Colonic mucosa (tissue), 4 donors: ENCODE data around the gene DOCK9. TPM values are rescaled to one million over a fixed set of nuclear protein-coding genes. Genes with fewer than 3 reads are reported as not detected.

Experiments used
- DNase-seq: peaks from one replicate; pipeline ENCODE4 v3.0.0-alpha.2; 2020
- H3K27ac ChIP-seq: fragments of 200-600 bp; one replicate; pipeline ENCODE4 v1.8.0; 2021
- H3K27me3 ChIP-seq: fragments of 200-600 bp; one replicate; pipeline ENCODE4 v1.8.0; 2021
- H3K36me3 ChIP-seq: fragments of 200-600 bp; one replicate; pipeline ENCODE4 v1.8.0; 2021
- H3K4me1 ChIP-seq: fragments of 200-600 bp; one replicate; pipeline ENCODE4 v1.8.0; 2021; ENCODE audit warnings: mild to moderate bottlenecking
- H3K4me3 ChIP-seq: fragments of 200-600 bp; one replicate; pipeline ENCODE4 v1.8.0; 2021
- H3K9ac ChIP-seq, 2 donors: one replicate each; pipeline ENCODE4 v1.7.0; 2013; ENCODE audit warnings: control low read depth in 2 of 2, low read depth in 2 of 2, low read length in 2 of 2
- H3K9me3 ChIP-seq: fragments of 200-600 bp; one replicate; pipeline ENCODE4 v1.8.0; 2021
- CTCF ChIP-seq: fragments of 200-600 bp; IDR thresholded peaks from one replicate; pipeline ENCODE4 v1.8.0; 2022; ENCODE audit warnings: antibody characterized with exemption, mild to moderate bottlenecking
- intact Hi-C: fragments of 100-400 bp; cut with DNase I; formaldehyde crosslinking; loops from one replicate; pipeline ENCODE4 v1.14.1; 2022
- total RNA-seq, 2 donors: library from RNA; stranded (reverse); fragmentation: NEBNext Ultra II Directional in 1 of 2; extraction: Animal tissue kit (Norgen Biotek cat#: 25700) in 1 of 2; gene quantifications; one replicate each; pipeline ENCODE4 v1.2.1, GENCODE V29; 2021
- donor health status: healthy.
- donor health status: DM: no; HTN: no; CAD: no.
- donor health status: DM: no; HTN: no; CAD: no.

DOCK9 gene
- total RNA-seq, 2 donors from 2014 or later = 42.3 to 52.4 TPM

DNA sequence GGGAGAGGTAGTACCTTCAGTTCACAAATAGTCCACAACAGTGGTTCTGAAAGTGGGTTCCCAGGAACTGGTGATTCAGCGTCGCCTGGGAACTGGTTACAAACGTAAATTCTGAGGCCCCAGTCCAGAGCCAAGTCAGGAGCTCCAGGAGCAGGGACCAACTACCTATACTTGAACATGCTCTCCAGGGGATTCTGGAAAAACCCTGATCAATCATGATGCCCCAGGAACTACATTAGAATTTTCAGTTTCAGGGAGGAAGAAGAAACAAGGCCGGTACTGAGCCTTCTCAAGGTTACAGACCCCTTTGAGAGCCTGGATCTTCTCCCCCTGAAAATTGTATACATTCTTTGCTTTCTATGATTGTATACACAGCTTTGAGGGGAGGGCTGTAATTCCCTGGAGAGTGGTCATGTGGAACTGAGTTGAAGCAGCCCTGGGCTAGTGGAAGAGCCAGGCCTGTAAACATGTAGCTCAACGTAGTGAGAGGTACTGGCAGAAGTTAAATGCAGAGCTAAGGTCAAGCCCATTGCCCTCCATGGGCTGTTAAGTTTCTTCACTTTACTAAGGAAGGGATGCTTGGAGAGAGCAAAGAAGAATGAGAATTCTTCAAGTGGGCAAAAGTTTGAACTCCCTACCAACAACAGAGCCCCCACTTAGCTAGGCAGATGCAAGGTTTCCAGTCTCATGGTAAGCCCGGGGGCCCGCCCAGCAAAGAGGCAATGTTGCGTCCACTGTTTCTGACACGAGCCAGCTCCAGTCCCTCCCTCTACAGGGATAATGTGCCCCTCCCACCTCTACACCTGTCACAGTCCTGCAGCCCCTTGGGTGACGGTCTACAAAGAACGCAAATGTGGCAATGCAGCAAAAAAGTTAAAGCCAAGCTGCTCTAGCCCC is 17.0 kb downstream of the DOCK9 start:
- Histone ChIP-seq H3K4me3 (no peak overlapping the region), H3K27ac (no peak overlapping the region), H3K27me3 (no peaks in the 10 kb centered on the region), H3K4me1 (no peaks in the 10 kb centered on the region), H3K9ac (no peak overlapping the region), H3K36me3 (no peaks in the 10 kb centered on the region), H3K9me3 (no peaks in the 10 kb centered on the region)
- intact Hi-C loops = no loop called here
- TF ChIP-seq CTCF = no peak
- no peak for DNase-seq

DNA sequence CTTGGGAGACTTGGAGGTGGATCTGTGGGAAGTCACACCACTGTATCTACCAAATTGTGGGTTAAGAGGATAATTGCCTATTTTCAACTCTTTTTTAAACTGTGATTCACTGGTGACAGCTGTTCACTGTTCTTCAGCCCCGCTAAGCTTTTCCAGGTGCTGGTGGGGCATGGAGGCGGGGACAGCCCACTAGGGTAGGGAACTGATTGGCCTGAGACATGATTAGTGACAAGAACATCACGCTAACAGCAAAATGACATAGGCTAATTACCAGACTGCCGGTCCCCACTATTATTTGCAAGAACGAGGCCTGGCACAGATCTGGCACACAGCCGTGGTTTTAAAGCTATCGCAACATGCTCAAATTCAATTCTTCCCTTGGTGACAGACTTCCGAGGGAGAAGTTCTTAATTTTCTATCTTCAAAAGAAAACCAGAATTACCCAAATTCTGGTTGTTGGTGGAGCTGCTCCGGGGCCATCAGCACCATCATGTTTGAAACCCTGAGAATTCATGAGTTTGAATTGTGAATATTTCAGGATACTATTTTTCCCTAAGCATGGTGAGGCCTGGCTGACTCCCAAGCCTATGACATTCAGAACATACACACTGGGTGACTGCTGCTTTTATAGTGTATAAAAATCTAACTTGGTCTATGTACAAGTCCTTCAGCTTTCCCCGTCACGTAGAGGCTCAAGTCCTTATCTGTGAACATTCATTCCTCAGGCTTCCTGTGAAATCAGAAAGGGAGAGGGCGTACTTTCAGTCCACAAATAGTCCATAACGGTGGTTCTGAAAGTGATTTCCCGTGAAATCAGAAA is 17.9 kb downstream of the DOCK9 start:
- no peak for DNase-seq
- H3K36me3 ChIP-seq = no peaks in the 10 kb centered on the region
- no peaks in the 10 kb centered on the region for H3K27me3 ChIP-seq
- no peak for TF ChIP-seq CTCF
- no peak overlapping the region for H3K4me3 ChIP-seq
- H3K9ac ChIP-seq = no peak overlapping the region
- no peak overlapping the region for H3K27ac ChIP-seq
- no peaks in the 10 kb centered on the region for H3K9me3 ChIP-seq
- no peaks in the 10 kb centered on the region for H3K4me1 ChIP-seq
- intact Hi-C loops = no loop called here

- Histone ChIP-seq H3K4me3 (no peak overlapping the region), H3K27ac (no peak overlapping the region), H3K27me3 (no peaks in the 10 kb centered on the region), H3K4me1 (no peaks in the 10 kb centered on the region), H3K9me3 (no peaks in the 10 kb centered on the region), H3K9ac (no peak overlapping the region), H3K36me3 (no peaks in the 10 kb centered on the region)
- no peak for TF ChIP-seq CTCF
- intact Hi-C loops = no loop called here
- DNase-seq = peak; percentile 43
These were observed 18.6 kb downstream of the DOCK9 start for GRCh38 chr13:98959291-98959690.

DNA sequence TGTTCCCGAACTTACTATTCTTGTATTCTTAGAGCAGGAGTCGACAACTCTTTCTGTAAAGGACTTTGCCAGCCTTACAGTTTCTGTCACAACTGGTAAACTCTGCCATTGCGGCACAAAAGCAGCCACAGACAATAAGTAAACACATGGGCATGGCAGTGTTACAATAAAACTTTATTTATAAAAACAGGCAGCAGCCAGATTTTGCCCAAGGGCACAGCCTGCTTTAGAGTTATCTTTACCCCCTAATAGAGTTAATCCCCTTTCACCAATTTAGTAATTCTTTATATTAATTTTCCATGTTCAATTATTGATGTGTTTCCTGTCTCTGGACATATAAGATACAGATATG is 19.4 kb downstream of the DOCK9 start:
- no peak for DNase-seq
- Histone ChIP-seq H3K9me3 (no peaks in the 10 kb centered on the region), H3K27ac (no peak overlapping the region), H3K36me3 (no peaks in the 10 kb centered on the region), H3K4me1 (no peaks in the 10 kb centered on the region), H3K9ac (no peak overlapping the region), H3K27me3 (no peaks in the 10 kb centered on the region), H3K4me3 (no peak overlapping the region)
- no peak for TF ChIP-seq CTCF
- intact Hi-C loops = no loop called here

DNA sequence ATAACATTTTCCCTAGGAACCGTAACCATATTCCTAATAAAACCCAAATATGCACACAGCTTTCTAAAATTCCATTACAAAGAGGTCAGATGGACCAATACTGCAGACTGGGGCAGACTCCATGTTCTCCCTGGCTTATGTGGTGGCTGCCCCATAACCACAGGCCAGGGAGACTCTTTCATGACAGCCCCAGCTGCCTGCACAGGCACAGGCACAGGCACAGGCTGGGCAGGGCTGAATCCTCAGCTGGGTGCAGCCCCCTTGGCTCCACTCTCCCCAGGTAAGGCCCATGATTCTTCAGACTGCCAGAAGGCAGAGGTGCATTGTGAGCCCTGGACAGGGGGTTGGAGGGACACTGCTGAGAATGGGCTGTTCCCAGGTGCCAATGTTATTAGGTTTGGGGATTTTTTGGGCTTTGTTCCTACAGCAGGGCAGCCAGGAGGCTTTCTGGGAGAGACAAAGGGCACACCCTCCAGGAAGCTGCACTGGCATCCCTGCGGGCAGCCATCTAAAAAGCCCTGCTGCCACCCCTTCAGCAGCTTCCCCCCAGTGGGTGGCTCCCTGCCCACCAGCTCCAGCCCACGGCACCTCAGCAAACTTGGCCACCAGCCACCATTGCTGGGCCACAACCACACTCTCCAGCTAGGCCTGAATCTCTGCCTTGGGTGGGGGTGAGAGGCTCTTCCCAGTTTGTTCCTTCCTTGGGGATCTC is 20.0 kb downstream of the DOCK9 start:
- Histone ChIP-seq H3K4me1 (no peaks in the 10 kb centered on the region), H3K27me3 (no peaks in the 10 kb centered on the region), H3K9ac (no peak overlapping the region), H3K4me3 (no peak overlapping the region), H3K36me3 (no peaks in the 10 kb centered on the region), H3K27ac (no peak overlapping the region), H3K9me3 (no peaks in the 10 kb centered on the region)
- TF ChIP-seq CTCF = no peak
- intact Hi-C loops = no loop called here
- DNase-seq = no peak
